Endometrial microvascular endothelial cells (primary cell): ENCODE results near the gene DHRS3. TPM values are rescaled to one million over a fixed set of nuclear protein-coding genes. Genes with fewer than 3 reads are reported as not detected.

ENCODE experiments used
- in situ Hi-C: cut with HindIII; loops from 2 replicates; pipeline ENCODE4 v1.10.0; 2017; ENCODE audit warnings: low sequenced_read_pairs, low pct_unique_long_range_greater_than_20kb; ENCODE audit errors: inconsistent ontology term
- total RNA-seq: library from RNA; depleted of rRNA; stranded (reverse); fragments of >200 nt; gene quantifications from one replicate; pipeline ENCODE4 v1.2.3, GENCODE V29; 2015; ENCODE audit errors: inconsistent ontology term

The DHRS3 gene
- total RNA-seq, 1 donor from 2014 or later = 55.8 TPM

- in situ Hi-C loops = no loop called here
Observed at GRCh38 chr1:12532405-12533315, 85.3 kb downstream of the DHRS3 start.

- in situ Hi-C loops = no loop called here
Observed at GRCh38 chr1:12531179-12531499, 86.9 kb downstream of the DHRS3 start.

DNA sequence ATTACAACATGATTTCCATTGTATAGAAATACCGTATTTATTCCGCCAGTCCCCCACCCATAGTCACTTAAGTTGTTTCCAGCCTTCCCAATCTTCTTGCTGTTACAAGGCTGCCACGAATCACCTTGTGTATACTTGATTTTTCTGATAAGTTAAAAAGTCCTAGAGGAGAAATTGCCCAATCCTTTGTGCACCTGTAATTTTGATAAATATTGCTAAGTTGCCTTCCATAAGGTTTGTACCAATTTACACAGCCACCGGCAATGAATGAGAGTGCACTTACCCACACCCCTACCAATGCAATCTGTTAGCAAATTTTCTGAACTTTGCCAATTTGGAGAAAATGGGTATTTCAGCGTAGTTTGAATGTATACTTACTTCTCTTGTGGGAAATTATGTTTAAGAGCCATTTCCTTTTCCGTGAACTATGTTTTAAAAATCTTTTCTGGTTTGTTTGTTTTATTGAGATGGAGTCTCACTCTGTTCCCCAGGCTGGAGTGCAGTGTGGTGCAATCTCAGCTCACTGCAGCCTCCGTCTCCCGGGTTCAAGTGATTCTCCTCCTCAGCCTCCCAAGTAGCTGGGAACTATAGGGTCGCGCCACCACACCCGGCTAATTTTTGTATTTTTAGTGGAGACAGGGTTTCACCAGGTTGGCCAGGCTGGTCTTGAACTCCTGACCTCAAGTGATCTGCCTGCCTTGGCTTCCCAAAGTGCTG lies 87.4 kb downstream of the DHRS3 start:
- in situ Hi-C loops = no loop called here

DNA sequence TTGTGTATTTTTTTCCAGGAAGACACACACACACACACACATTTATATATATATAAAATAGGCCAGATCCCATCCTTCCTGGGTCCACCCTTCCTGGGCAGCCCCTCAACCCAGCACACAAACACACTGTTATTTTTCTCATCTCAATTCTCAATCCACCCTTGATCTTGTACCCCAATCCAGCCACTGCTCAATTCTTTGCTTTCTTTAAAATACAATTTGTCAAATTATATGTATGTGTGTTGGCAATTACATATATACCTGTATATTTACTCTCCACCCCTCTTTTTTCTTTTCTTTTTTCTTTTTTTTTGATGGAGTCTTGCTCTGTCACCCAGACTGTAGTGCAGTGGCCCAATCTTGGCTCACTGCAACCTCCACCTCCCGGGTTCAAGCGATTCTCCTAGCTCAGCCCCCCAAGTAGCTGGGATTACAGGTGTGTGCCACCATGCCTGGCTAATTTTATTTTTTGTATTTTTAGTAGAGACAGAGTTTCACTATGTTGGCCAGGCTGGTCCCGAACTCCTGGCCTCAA lies 88.3 kb downstream of the DHRS3 start:
- in situ Hi-C loops = no loop called here

- in situ Hi-C loops = no loop called here
Observed at GRCh38 chr1:12528021-12528852, 89.8 kb downstream of the DHRS3 start.

DNA sequence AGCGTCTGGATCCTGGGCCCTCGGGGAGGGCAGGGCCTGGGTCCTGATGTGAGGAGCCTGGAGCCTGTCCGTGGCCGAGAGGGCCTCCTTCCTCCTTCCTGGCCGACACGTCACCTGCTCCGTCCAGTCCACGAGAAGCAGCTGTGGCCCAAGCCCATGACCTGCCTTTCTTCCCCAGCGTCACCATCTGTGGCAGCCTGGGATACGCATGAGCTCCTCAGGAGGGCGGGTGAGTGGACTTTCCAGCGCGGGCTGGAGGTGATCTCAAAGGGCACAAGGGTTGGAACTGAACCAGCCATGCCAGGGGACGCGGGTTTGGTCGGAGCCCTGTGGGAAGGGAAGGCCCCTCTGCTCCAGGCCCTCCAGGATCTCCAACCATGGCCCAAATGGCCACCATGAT lies 90.4 kb downstream of the DHRS3 start:
- in situ Hi-C loops = no loop called here

DNA sequence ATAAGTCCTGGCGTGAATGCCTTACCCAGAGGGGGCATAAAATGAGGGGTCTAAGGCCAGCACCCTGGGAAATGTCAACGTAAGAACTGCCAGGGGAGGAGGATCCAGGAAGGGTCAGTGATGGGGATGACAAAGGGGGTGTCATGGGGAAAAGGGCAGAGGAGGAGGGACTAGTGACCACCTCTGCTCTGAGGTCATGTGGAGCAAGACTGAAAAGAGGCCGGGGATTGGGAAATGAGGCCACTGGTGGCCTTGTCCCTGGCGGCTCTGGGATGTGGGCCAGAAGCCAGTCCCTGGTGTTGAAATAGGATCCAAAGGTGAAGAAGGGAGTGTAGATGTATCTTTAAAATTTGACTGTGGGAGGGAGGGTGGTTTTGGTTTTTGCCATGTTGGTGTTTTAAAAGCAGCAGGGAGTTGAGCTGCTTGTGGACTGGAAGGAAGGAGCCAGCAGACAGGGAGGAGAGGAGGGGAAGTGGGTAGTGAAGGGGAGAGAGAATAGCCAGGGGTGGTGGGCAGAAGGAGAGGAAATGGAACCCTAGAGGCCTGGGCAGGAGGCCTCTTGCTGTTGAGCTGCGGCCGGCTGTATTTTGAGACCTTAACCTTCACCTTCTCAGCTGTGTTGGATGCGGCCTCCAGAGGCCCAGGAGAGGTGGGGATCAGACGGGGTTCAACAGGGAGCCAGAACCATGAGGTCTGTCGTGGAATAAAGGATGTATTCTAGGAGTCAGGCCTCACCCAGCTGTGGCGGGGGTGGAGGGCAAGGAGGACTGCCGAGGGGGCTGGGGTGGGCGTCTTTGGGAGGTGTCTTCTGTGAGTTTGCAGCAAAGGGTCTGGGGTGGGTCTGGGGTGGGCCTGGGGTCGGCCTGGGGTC lies 92.5 kb downstream of the DHRS3 start:
- in situ Hi-C loops = no loop called here

GRCh38 chr1:12524266-12524665 lies 93.7 kb downstream of the DHRS3 start:
- in situ Hi-C loops = loop anchor here (25.0 kb wide), 1 partner anchor 112 kb away; no protein-coding TSS in a partner anchor

GRCh38 chr1:12522780-12523179 lies 95.2 kb downstream of the DHRS3 start:
- in situ Hi-C loops = loop anchor here (25.0 kb wide), 1 partner anchor 110 kb away; no protein-coding TSS in a partner anchor

GRCh38 chr1:12521096-12521495 lies 96.9 kb downstream of the DHRS3 start:
- in situ Hi-C loops = loop anchor here (25.0 kb wide), 1 partner anchor 109 kb away; no protein-coding TSS in a partner anchor

DNA sequence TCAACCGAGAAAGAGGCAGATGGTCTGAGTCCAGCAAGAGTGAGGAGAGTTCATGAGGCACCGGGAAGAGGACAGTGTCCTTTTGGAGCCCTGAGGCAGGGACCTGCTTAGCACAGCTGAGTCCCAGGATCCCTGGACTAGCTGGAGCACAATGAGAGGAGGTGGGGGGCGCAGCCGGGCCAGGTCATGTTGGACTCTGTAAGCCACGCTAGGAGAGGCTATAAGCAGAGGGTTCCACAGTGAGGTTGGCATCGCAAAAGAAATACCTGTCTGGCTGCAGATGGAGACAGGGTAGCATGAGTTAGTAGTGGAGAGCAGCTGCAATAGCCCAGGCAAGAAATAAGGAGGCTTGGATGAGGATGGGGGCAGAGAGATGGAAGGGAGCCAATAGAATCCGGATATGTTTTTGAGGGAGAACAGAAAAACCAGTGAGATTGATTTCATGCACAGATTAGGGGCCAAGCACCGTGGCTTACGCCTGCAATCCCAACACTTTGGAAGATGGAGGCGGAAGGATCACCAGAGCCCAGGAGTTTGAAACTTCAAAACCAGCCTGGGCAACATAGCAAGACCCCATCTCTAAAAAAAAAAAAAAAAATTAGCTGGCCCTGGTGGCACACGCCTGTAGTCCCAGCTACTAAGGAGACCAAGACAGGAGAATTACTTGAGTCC lies 98.2 kb downstream of the DHRS3 start:
- in situ Hi-C loops = loop anchor here (25.0 kb wide), 1 partner anchor 108 kb away; no protein-coding TSS in a partner anchor

- in situ Hi-C loops = loop anchor here (25.0 kb wide), 1 partner anchor 107 kb away; no protein-coding TSS in a partner anchor
Observed at GRCh38 chr1:12518931-12519692, 98.9 kb downstream of the DHRS3 start.

Other genes with a start within 250 kb of the DHRS3 start
- not detected for gene AADACL4, start 25.9 kb upstream of the DHRS3 start, total RNA-seq
- not detected for gene AADACL3, start 97.9 kb upstream of the DHRS3 start, total RNA-seq
- gene CFAP107, start 128.0 kb upstream of the DHRS3 start, total RNA-seq = not detected
- gene PRAMEF12, start 155.5 kb upstream of the DHRS3 start, total RNA-seq = not detected
- gene PRAMEF1, start 173.2 kb upstream of the DHRS3 start, total RNA-seq = not detected
- gene PRAMEF11, start 213.2 kb upstream of the DHRS3 start, total RNA-seq = not detected
- not detected for gene HNRNPCL1, start 230.5 kb upstream of the DHRS3 start, total RNA-seq
- not detected for gene PRAMEF2, start 238.9 kb upstream of the DHRS3 start, total RNA-seq